C1 segment of cervical spinal cord (tissue), 14 donors: ENCODE results near the gene SMIM14.
"Not testable (repeated sequence)": the region's sequence is repeated elsewhere in the genome, so short reads cannot be mapped to it uniquely, and the experiment has no call there.

ENCODE experiments used
- DNase-seq, 14 donors: peaks; one replicate each; lab custom pipeline; 2025; lab: John Stamatoyannopoulos, UW

Gene SMIM14

GRCh38 chr4:39533541-39533940, 105.1 kb downstream of the SMIM14 start:
- DNase-seq: no peak

GRCh38 chr4:39532237-39532636, 106.4 kb downstream of the SMIM14 start:
- not testable (repeated sequence) for DNase-seq

- no peak for DNase-seq
These were observed 108.0 kb downstream of the SMIM14 start for GRCh38 chr4:39530682-39531081.

GRCh38 chr4:39529534-39529933, 109.1 kb downstream of the SMIM14 start:
- DNase-seq: no peak

GRCh38 chr4:39528061-39528465, 110.6 kb downstream of the SMIM14 start:
- DNase-seq: peak in 2 of 14 donors; percentile 77 to 85

GRCh38 chr4:39527296-39528060, 111.2 kb downstream of the SMIM14 start, which contains the start of gene UGDH:
TSS of gene UGDH (minus strand) at chr4:39527439. CDS start at chr4:39521512, 5,927 bp downstream.
- DNase-seq: peak; percentile 35 to 98 (median 95)

GRCh38 chr4:39526765-39527295, 111.8 kb downstream of the SMIM14 start:
- peak in 5 of 14 donors; percentile 41 to 69 (median 48) for DNase-seq

GRCh38 chr4:39525822-39526690, 112.6 kb downstream of the SMIM14 start:
- peak in 1 of 14 donors; percentile 43 for DNase-seq

GRCh38 chr4:39524161-39524957, 114.3 kb downstream of the SMIM14 start:
- DNase-seq: no peak

GRCh38 chr4:39522068-39522467, 116.6 kb downstream of the SMIM14 start:
- no peak for DNase-seq

- no peak for DNase-seq
These were observed 117.3 kb downstream of the SMIM14 start for GRCh38 chr4:39521253-39521919.

- DNase-seq: no peak
These were observed 120.2 kb downstream of the SMIM14 start for GRCh38 chr4:39518484-39518883.

GRCh38 chr4:39516407-39516966, 122.2 kb downstream of the SMIM14 start:
- DNase-seq: no peak

GRCh38 chr4:39515669-39516401, 122.8 kb downstream of the SMIM14 start:
- DNase-seq: not testable (repeated sequence)

GRCh38 chr4:39514888-39515401, 123.7 kb downstream of the SMIM14 start:
- DNase-seq: no peak

- not testable (repeated sequence) for DNase-seq
These were observed 124.4 kb downstream of the SMIM14 start for GRCh38 chr4:39514266-39514665.

- no peak for DNase-seq
These were observed 128.2 kb downstream of the SMIM14 start for GRCh38 chr4:39510348-39510929.

- no peak for DNase-seq
These were observed 133.1 kb downstream of the SMIM14 start for GRCh38 chr4:39505581-39505980.

GRCh38 chr4:39504538-39504937, 134.1 kb downstream of the SMIM14 start:
- DNase-seq: no peak
